Activated T-cell treated with anti-CD3 and anti-CD28 coated beads, Interleukin-2, amount 50 U/mL, for 48 hours (primary cell): ENCODE results near the gene HAO2.

Experiments
- DNase-seq, 2 experiments: peaks; one replicate each; pipeline ENCODE4 v3.0.0-alpha.2; 2020

Gene HAO2

DNA sequence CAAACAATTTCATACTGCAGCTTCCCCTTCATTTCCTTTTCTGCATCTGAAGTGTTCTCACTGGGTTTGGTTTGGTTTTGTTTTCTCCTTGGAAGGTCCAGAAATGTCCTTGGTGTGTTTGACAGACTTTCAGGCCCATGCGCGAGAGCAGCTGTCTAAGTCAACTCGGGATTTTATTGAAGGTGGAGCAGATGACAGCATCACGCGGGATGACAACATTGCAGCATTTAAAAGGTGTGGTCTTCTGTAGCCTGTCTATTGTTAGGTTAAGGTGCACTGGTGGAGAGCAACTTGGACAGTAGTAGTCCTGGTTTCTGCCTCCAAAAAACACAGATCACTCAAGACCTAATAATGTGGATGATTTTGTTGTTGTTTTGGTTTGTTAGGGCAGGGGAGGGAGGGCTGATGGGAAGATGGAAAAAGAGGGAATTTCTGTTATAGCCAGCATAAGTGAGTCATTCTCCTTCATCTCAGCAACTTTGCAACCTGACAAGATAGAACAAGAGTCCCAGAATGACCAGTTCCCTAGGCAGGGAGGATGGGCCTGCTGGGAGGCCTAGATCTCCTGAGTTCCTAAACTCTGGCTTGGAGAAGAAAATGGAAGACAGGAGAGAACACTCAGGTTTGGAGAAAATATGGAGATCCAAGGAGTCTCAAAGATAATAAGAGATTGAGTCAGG is 12.5 kb downstream of the HAO2 start:
- DNase-seq: no peak

DNA sequence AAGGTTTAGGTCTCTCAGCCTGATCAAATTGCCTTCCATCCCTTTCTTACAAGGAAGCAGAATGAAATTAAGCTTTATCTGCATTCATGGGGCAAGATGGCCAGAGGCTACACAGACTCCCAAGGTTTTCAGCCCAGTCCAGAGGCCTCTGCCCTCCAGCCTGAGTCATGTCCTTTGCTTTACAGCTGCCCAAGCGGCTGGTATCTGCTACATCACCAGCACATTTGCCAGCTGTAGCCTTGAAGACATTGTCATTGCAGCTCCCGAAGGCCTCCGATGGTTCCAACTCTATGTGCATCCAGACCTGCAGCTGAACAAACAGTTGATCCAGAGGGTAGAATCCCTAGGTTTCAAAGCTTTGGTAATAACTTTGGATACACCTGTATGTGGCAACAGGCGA is 16.0 kb downstream of the HAO2 start:
- no peak for DNase-seq

DNA sequence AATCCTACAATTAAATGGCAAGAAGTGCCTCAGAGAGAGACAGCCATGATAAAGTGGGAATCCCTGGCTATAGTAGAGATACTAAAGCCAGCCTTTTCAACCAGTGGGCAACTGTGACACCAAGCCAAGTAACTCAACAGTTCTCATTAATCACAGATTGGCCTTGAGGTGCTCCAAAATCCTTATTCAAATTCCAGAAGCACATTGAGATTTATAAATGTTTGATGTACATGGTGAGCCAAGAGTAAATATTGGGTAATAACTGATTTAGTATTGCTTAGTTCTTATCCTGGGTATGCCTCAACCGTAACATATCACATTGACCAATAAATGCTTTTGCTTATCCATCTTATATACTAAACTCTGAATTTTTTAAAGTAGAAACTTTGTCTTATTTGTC is 17.1 kb downstream of the HAO2 start:
- DNase-seq: no peak

DNA sequence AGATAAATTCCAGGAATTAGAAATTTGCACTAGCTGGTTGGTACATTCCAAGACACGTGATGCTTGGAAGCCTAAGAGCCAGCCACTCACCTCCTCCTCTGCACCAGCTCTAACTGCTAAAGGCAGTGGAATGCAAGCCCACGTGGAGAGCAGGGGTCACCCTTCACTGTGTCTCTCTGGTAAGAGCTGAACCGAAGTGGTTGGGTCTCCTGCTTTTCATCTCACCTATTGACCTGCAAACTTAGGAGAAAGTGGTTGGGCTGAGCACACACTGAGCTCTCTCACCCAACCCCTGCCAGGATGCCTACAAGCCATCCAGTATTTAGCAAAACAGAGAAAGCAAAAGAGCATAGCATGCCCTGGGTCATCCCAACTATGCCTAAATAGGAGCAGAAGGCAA is 19.3 kb downstream of the HAO2 start:
- no peak for DNase-seq

DNA sequence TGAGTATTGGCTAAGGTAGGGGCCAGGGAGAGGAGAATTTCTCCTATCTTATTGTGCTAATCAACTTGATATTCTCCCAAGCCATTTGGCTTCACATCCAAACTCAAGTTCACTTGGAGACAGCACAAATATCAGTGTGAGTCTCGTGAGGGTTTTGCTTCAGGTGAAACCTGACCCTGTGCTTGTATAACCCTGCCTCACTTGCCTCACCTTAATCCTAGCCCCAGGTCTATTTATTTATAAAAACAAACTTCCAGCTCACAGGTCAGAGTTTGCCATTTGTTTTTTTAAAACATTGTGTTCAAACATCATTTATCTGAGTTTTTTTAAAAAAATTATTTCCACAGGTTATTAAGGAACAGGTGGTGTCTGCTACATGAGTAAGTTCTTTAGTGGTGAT is 19.9 kb downstream of the HAO2 start:
- DNase-seq: no peak

DNA sequence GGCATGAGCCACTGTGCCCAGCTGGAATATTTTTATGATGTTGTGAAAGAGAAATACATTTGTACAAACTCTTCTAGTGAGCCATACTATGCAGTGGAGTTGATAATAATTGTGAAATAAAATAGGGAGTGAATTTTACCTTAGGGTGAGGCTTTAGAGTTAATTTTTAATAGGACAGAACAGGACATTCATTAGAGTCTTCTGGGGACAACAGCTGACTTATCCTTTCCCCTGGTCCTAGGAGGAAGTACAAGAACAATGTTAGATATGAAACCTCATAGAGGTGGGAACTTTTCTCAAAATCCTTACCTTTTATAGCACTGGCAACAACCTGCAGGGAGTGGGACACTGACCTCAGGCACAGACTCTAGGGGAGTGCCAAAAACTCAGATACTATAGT is 21.9 kb downstream of the HAO2 start:
- DNase-seq: no peak

DNA sequence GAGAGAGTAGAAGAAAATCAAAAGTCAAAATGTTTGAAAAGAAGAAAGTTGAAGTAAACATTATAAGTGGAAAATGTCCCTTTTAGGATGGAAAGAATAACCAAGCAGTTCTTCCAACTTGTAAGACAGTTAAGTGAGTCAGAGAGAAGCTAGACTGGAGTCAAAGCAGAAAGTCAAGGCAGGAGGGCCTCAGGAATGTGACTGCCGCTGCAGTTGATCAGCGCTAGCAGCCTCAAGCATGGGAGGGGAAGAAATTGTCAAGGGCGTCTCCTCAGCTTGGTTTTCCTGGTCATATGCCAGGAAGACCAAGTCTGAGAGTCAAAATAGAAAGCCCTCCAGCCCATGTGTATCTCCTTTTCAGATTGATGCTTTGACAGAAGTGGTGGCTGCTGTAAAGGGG is 23.2 kb downstream of the HAO2 start:
- no peak for DNase-seq

DNA sequence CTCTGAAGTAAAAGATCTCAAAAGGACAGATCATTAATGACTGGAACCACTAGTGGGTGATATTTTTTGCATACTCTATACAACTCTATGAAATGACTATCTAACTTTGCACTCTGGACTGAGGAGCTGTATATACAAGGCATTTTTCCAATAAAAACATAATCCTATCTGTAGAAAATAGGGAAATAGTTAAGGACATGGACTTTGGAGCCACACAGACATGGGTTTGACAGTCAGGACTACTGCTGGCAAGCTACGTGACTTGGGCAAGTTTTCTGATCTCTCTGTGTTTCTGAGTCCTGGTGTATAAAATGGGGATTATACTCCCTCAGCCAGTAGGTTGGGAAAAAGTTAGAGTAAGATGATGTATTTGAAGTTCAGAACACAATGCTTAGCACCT is 25.5 kb downstream of the HAO2 start:
- no peak for DNase-seq

DNA sequence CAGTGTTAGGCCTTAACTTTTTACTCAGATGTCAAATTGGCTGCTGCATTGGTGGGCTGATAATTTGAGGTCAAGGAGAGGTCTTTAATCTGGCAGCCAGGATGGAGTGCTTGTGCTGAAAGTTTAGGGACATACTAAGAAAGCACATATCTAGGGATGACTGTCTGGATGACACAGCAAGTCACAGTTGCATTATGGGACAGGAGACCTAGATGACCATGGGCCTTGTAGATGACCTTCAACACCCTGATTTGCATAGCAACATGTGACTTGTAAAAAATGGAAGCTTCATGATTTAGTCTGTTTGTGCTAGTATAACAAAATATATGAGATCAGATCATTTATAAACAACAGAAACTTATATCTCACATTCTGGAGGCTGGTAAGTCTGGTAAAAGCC is 28.4 kb downstream of the HAO2 start:
- DNase-seq: no peak

DNA sequence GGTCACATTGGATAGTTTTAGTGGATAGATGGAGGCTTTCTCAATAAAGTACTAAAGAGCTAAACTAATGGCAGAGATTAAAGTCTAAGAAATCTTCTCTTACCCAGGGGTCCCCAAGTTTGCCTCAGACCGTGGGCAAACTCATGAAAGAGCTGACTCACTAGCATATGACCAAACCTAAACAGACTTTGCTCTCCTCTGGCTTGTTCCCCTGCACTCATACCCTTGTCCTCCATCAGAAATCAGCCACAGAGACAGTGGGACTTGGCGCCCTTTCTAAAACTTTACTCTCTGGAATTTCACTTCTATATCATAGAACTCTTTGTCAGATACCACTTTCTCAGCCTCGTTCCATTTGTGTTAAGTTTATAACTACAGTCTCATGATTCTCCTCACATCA is 29.4 kb downstream of the HAO2 start:
- no peak for DNase-seq

DNA sequence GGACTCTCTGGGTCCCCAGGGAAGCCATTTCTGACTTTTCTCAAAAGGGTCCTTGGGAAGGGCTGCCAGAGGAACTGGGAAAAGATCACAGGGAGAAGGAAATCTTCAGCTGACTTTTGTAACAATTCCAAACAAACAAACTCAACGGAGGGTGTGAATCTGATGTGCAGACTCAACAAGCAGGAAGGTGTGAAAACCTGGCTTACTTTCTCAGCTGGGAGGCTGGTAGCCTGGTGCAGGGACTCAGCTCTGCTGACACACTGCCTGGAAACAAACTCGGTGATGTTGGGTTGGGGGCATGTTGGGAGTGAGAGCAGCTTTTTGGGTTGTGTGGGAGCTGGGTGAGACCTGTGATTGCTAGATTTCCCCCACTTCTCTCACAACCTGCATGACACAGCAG is 36.2 kb downstream of the HAO2 start:
- DNase-seq: no peak

DNA sequence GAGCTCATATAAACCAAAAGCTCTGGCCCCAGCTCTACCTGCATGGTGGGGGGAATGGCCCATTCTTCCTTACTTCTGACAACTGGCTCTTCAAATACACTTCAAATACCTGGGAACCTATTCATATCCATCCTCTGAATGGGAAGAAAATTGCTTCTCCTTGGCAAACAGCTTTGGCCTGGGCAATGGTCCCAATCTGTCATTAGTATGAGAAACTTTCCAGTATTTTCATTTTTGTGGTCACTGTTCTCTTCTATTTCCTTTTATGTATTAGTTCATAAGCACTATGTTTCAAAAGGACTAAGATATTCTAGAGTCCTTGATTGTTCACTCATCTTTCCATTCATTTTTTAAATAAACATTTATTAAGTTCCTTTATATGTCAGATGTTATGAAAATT is 41.1 kb downstream of the HAO2 start:
- no peak for DNase-seq

DNA sequence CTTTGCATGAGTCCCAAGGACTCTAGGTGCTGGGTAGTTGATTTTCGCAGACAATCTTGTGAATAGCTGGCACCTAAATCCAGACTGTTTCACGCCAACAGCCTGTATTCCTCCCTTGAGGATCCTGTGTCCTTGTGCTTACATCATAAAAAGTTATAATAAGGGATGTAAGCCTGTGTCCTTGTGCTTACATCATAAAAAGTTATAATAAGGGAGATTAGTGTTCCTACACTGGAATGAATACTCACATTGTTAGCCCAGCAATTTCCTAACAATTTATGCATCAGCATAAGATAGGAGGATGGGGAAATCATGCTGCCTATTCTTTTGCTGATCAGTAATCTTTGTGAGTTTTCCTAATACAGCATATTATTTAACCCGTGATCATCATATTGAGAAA is 42.4 kb downstream of the HAO2 start:
- DNase-seq: no peak

DNA sequence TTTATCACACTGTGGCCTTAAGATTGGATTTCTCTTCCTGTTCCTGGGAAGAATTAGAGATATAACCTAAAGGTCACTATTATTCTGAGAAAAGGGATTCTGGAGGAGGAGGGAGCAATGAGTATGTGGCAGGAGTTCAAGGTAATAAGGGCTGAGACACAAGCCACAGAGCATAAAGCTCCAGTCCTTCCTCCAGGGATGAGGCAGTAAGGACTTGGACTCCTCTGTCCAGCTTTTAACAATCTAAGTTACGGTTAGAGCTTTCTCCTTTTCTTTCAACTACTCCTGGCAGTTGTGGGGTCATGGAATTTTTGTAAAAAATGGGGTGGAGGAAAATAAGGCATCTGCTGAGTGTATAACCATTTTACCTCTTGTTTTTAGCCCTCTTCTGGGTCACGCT is 46.4 kb downstream of the HAO2 start, which contains the start of gene HSD3B2:
Gene HSD3B2 (plus strand): TSS at position 201 of the 400 bp plus-strand sequence. CDS start 270 bp downstream, outside the sequence.
- DNase-seq: no peak

DNA sequence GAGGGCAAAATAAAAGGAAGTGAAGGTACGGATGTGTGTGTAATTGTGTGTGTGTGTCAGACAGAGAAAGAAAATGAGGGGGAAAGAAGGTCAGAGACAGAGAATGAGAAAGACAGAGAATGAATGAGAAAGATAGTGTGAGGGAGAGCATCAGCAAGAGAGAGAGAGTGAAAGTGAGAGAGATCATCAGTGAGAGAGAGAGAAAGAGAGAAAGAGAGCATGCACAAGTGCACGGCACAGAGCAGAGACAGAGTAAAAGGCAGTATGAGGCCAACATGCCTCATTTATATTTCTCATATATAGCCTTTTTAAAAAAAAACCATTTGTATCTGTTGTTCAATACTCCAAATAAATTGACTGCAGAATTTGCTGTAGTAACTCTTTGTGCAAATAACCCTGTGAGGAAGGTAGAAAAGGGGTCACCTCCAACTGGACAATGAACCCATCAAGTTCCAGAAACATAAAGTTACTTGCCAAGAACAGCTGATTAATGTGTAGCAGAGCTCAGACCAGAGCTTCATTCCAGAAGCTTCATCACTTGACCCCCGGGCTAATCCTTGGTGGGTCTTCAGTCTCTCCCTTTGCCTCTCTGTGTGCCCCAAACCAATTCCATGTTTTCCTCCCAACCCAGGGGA is 47.5 kb downstream of the HAO2 start:
- DNase-seq: no peak

DNA sequence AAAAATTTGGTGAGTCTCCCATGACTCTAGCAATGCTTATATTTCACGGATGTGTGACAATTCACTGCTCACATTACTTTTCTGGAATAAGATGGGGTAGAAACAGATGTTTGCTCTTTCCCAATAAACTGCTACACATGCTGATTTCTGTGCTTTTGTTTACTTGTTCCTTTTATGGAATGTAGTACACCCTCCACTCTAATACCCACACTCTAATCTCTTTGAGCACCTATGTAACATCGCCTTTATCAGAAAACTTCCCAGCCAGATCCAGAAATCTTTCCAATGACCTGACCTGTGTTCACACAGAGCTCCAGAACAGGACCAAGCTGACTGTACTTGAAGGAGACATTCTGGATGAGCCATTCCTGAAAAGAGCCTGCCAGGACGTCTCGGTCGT is 50.5 kb downstream of the HAO2 start:
- DNase-seq: no peak

DNA sequence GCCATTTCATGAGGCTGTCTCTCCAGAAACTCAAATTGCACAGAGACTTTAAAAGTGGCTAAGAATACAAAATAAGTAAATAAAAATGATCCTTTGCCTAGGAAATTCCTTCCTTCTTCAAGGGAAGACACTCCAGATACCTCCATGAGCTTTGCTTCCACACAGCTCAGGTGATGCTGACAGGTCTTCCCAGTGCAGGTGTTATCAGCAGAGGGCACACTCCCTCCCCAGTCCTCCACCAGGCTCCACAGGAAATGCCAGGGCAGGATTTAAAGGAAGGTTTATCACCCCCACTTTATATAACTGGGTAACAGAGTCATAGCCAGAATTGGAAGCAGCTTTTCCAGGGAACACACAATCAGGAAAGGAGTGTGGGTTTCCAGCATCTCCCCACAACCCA is 52.1 kb downstream of the HAO2 start:
- DNase-seq: no peak

DNA sequence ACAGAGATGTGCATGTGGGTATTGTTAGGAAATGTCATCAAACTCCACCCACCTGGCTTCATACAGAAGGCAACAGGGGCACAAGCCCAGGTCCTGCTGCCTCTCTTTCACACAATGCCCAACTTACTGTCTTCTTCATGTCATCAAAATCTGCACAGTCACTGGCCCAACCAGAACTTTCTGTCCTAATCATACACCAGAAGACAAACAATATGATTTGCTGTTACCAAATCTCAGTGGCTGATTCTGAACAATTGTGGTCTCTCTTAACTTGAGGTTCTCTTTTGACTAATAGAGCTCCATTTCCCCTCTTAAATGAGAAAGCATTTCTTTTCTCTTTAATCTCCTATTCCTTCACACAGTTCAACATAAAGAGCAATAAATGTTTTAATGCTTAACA is 54.0 kb downstream of the HAO2 start:
- no peak for DNase-seq

DNA sequence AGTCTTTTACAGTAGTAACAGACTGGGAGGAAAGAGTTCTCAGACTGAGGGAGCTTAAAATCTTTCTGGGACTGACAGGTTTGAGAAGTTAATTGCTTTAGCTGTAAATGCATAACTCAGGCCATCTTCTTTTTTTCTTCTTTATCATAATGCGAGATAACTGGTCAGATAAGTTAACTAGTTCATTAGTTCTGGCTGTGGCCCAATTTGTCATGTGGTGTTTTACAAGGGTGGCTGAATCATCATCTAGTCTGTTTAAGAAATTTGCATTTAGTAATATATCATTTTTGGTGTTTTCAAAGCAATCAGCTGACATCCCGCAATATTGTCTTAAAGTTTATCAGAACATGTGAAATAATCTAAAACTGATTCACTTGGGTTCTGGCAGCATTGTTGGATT is 60.4 kb downstream of the HAO2 start:
- no peak for DNase-seq

DNA sequence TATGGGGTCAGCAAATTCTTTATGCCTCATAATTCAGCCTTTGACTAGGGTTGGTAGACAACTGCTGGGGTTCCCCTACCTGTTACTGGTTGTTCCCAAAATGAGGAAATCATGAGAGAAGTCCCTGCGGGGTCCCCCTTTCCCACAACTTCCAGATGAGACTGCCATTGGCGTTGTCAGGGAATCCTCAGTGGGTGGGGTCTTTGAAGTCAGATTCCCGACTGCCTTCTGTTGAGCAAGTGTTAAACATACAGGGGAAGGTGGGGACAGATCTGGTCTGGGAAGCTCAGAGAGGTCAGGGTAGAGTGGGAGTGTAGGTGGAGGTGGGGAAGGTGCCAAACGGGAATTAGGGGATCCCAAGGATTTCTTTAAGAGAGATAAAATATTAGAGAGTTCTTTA is 61.1 kb downstream of the HAO2 start:
- DNase-seq: no peak

DNA sequence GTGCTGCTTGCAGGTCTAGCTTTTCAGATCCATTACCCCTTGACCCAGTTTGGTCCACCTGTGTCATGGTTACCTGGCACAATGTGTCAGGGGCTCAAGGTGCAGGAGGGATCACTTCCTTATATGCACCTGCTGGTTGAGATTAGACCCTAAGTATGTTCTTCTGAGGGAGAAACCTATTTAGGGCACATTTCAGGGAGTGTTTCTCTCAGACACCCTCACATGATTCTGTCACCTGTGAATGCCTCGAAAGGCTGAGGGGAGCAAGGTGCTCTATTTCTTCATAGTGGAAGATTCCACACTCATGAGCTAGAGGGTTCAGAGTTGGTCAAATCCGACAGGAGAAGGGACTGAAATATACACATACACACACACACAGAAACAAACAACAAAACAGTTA is 61.9 kb downstream of the HAO2 start:
- no peak for DNase-seq

DNA sequence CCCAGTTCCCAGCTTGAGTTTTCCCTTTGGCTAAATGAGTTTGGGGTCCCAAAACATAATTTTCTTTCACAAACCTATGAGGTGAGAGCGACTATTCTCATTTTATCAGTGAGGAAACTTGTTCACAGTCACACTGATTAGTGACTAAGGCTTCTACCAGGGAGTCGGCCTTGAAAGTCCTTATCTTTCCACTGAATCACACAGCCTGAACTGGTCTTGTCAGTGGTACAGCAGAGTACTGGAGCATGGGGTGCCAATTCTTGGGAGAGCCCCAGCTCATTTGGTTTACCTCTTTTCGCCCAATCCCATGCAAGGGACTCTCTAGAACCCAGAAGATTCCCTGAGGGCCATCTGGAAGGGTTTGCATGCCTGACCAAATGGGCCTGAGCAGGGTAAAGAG is 63.3 kb downstream of the HAO2 start:
- DNase-seq: no peak

DNA sequence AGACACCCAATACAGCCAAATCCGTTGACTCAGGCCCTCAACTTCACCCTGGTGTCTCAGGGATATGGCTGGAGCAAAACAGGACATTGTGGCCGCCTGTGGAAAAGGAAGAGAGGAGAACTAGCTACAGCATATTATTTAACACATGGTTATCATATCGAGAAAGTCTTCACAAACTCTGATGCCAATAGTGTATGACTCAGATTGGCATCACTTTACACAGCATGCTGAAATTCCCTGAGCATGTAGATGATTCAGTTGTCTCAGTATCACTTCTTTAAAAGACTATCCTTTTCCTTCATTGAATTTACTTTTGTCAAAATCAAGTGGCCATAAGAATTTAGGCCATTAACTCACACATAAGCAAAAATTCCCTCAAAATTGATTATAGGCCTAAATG is 66.5 kb downstream of the HAO2 start:
- DNase-seq: no peak

DNA sequence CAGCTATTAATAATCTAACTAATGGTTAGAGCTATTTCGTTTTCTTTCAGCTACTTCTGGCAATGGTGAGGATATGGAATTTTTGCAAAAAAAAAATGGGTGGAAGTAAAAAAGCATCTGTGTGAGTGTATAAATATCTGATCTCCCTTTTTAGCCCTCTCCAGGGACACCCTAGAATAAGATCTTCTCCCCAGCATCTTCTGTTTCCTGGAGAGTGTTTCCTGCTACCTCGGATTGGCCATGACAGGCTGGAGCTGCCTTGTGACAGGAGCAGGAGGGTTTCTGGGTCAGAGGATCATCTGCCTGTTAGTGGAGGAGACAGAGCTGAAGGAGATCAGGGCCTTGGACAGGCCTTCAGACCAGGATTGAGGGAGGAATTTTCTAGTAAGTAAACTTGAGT is 70.2 kb downstream of the HAO2 start:
- DNase-seq: no peak

DNA sequence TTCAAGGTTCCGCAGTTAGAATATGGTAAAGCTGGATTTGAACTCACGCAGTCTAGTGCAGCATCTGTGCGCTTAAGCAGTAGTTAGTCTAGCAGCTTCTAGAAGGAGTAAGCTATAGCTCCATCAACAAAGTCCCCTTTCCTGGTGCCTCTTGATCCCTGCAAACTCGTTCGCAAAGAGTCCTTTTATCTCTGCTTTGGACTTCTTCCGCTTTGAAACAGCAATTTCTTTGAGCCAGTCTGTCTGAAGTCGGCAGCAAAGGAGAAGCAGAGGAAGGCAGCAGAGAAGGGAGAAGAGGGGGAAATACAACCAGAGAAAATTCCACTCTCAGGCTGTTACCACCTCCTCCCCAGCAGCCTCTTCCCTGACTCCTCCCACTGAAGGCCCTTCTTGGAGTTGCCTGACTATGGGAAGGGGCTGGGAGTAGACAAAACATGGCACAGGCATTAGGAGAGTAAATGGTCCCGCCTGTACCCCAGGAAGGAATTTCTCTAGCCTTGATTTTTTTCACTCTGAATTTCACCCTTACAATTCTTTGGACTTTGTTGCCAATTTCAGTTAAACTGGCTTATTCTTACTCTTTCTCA is 72.2 kb downstream of the HAO2 start:
- DNase-seq: no peak
